ENCODE data around the gene DNAAF1.

The DNAAF1 gene

GRCh38 chr16:84175350-84176081 lies 30.4 kb downstream of the DNAAF1 start:
- no peak for FAIRE-seq
- DNase-seq (ENCODE audit: insufficient read length, low spot score): no peak

GRCh38 chr16:84176192-84177053 lies 31.3 kb downstream of the DNAAF1 start:
- no peak for TF ChIP-seq CTCF (IDR thresholded peaks at IDR 0.05; ENCODE audit: insufficient read depth, missing control alignments)
- no peak for FAIRE-seq

More at GRCh38 chr16:84175350-84176081, 30.4 kb downstream of the DNAAF1 start:
- peak; percentile 65 for TF ChIP-seq CTCF (IDR thresholded peaks at IDR 0.05; ENCODE audit: insufficient read depth, missing control alignments)

GRCh38 chr16:84177741-84178073 lies 32.6 kb downstream of the DNAAF1 start:
- DNase-seq (ENCODE audit: insufficient read length, low spot score) (no peak), FAIRE-seq (no peak)
- TF ChIP-seq CTCF (IDR thresholded peaks at IDR 0.05; ENCODE audit: insufficient read depth, missing control alignments): no peak

More at GRCh38 chr16:84176192-84177053, 31.3 kb downstream of the DNAAF1 start:
- DNase-seq (ENCODE audit: insufficient read length, low spot score): no peak

- DNase-seq (ENCODE audit: insufficient read length, low spot score) (no peak), FAIRE-seq (no peak)
- no peak for TF ChIP-seq CTCF (IDR thresholded peaks at IDR 0.05; ENCODE audit: insufficient read depth, missing control alignments)
Measured at GRCh38 chr16:84178146-84178765, 33.1 kb downstream of the DNAAF1 start.

- DNase-seq (ENCODE audit: insufficient read length, low spot score) (no peak), FAIRE-seq (no peak)
Measured at GRCh38 chr16:84178892-84179611, 33.9 kb downstream of the DNAAF1 start.

More at GRCh38 chr16:84178892-84179611, 33.9 kb downstream of the DNAAF1 start:
- TF ChIP-seq CTCF (IDR thresholded peaks at IDR 0.05; ENCODE audit: insufficient read depth, missing control alignments): no peak

All from D721Med (cell line).